Measurements from ENCODE around the gene BMF. TPM values are rescaled to one million over a fixed set of nuclear protein-coding genes. Genes with fewer than 3 reads are reported as not detected.
"Not testable (repeated sequence)": the region's sequence is repeated elsewhere in the genome, so short reads cannot be mapped to it uniquely, and the experiment has no call there.

The BMF gene
- total RNA-seq = 1 to 10 TPM; 4.6 to 8.3 (median 6.3) TPM

- DNase-seq (ENCODE audit: extremely low spot score) = peak; percentile 100
- TF ChIP-seq, protein P1, sequence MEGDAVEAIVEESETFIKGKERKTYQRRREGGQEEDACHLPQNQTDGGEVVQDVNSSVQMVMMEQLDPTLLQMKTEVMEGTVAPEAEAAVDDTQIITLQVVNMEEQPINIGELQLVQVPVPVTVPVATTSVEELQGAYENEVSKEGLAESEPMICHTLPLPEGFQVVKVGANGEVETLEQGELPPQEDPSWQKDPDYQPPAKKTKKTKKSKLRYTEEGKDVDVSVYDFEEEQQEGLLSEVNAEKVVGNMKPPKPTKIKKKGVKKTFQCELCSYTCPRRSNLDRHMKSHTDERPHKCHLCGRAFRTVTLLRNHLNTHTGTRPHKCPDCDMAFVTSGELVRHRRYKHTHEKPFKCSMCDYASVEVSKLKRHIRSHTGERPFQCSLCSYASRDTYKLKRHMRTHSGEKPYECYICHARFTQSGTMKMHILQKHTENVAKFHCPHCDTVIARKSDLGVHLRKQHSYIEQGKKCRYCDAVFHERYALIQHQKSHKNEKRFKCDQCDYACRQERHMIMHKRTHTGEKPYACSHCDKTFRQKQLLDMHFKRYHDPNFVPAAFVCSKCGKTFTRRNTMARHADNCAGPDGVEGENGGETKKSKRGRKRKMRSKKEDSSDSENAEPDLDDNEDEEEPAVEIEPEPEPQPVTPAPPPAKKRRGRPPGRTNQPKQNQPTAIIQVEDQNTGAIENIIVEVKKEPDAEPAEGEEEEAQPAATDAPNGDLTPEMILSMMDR (IDR thresholded peaks at IDR 0.05) = peak; percentile 25 to 39 (median 25)
- TF ChIP-seq EP300 (IDR thresholded peaks at IDR 0.05) = no peak
- TF ChIP-seq POLR2AphosphoS5 (IDR thresholded peaks at IDR 0.05) = peak; percentile 87 to 97
- peak; percentile 50 for TF ChIP-seq POLR2A (IDR thresholded peaks at IDR 0.05; ENCODE audit: low read depth)
- intact Hi-C loops (cut with DNase I) = loop anchor here (5.0 kb wide), 1 partner anchor 53 kb away; the partner anchor contains the start of gene BUB1B
- Histone ChIP-seq H3K9me3 (no peaks in the 10 kb centered on the region), H3K36me3 (no peaks in the 10 kb centered on the region), H3K27me3 (no peaks in the 10 kb centered on the region), H3K4me3 (peak within 1 kb of the TSS; percentile 71 to 98 (median 84)), H3K4me1 (peaks cover 38 to 51% (median 50%) of the 10 kb centered on the region in 4 donors), H3K27ac (replicated peaks in 1 of 4) (peak within 1 kb of the TSS; percentile 87 to 94 (median 92))
- WGBS = 5% methylated on average over 28 of the region's 48 CpGs
Measured at GRCh38 chr15:40108855-40109735, at the start of gene BMF. Gene BMF (minus strand): TSS chr15:40108879. CDS start chr15:40106086, 2,793 bp downstream.

GRCh38 chr15:40157778-40158447 lies 49.2 kb upstream of the BMF start:
- no peaks in the 10 kb centered on the region for H3K27me3 ChIP-seq
- DNase-seq (ENCODE audit: extremely low spot score) = peak; percentile 68
- no peaks in the 10 kb centered on the region for H3K36me3 ChIP-seq
- H3K4me1 ChIP-seq = peaks cover 10 to 13% (median 12%) of the 10 kb centered on the region in 4 donors
- no peak overlapping the region for H3K4me3 ChIP-seq
- TF ChIP-seq, protein P1 (IDR thresholded peaks at IDR 0.05) = no peak
- TF ChIP-seq POLR2AphosphoS5 (IDR thresholded peaks at IDR 0.05) = no peak
- 82% methylated on average over 7 of the region's 7 CpGs for WGBS
- no peaks in the 10 kb centered on the region for H3K9me3 ChIP-seq
- no peak overlapping the region for H3K27ac ChIP-seq (replicated peaks in 1 of 4)
- intact Hi-C loops (cut with DNase I) = loop anchor here (5.0 kb wide), 1 partner anchor 111 kb away; no protein-coding TSS in a partner anchor

DNA sequence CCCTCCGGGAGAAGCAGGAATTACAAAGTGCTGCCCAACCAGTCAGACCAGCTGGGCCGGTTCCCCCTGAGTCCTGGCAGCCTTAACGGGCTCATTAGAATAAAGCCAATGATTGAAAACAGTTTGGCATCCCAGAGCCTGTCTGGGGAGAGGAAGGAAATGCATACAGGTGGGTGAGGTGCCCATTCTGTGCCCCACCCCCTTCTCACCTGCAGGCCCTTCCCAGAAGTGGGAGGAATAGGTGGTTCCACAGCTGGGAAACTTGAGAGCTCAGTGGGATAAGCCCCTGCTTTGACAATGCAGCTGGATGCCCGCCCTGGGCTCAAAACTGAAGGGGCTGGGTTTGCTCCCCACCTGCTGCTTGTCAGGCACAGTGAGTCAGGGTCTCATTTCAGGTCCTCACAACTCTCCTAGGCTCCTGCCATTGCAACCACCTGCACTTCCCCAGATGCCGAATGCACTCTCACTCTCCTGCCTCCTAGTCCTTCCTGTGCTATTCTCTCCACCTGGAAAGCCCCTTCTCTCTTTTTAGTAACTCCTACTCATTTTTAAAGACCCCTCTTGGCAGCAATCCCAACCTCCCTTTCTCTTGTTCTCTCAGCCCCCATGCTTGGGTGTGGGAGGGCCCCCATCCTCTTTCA lies 46.7 kb upstream of the BMF start:
- peak; percentile 53 for DNase-seq (ENCODE audit: extremely low spot score)
- H3K9me3 ChIP-seq = no peaks in the 10 kb centered on the region
- no peaks in the 10 kb centered on the region for H3K27me3 ChIP-seq
- no peak overlapping the region for H3K4me3 ChIP-seq
- 68% methylated on average over 3 of the region's 5 CpGs for WGBS
- H3K36me3 ChIP-seq = no peaks in the 10 kb centered on the region
- intact Hi-C loops (cut with DNase I) = loop anchor here (5.0 kb wide), 1 partner anchor 108 kb away; no protein-coding TSS in a partner anchor
- H3K27ac ChIP-seq (replicated peaks in 1 of 4) = no peak overlapping the region
- TF ChIP-seq EP300 (IDR thresholded peaks at IDR 0.05) = no peak
- no peak for TF ChIP-seq POLR2A (IDR thresholded peaks at IDR 0.05; ENCODE audit: low read depth)
- H3K4me1 ChIP-seq = peaks cover under 1 to 2% (median 1%) of the 10 kb centered on the region in 4 donors

- H3K4me3 ChIP-seq; H3K4me1 ChIP-seq; DNase-seq (ENCODE audit: extremely low spot score); H3K36me3 ChIP-seq; H3K9me3 ChIP-seq; H3K27me3 ChIP-seq; H3K27ac ChIP-seq (replicated peaks in 1 of 4): not testable (repeated sequence)
- WGBS = 100% methylated on average over 1 of the region's 1 CpG
- intact Hi-C loops (cut with DNase I) = loop anchor here (5.0 kb wide), 1 partner anchor 108 kb away; no protein-coding TSS in a partner anchor
Measured at GRCh38 chr15:40154821-40155220, 46.1 kb upstream of the BMF start.

DNA sequence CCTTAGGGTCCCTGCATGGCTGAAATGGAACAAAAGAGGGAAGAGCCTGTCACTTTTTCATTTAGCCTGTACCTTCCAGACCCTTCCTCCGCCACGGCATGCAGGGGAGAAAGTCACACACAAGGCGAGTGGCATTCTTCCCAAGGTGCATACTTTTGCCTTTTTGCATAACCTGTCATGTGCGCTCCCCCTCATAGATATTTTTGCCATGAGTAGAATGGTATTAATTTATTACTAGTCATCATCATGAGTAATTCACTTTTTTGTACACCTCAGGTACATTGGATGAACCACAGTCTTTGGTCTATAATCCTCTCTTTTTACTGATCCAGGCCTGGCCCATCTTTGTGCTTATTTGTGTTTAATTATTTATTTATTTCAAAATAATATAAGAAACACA lies 43.3 kb upstream of the BMF start:
- intact Hi-C loops (cut with DNase I) = no loop called here
- H3K27me3 ChIP-seq = no peaks in the 10 kb centered on the region
- no peak for DNase-seq (ENCODE audit: extremely low spot score)
- no peak overlapping the region for H3K27ac ChIP-seq (replicated peaks in 1 of 4)
- no peaks in the 10 kb centered on the region for H3K9me3 ChIP-seq
- WGBS = 88% methylated on average over 4 of the region's 4 CpGs
- H3K36me3 ChIP-seq = no peaks in the 10 kb centered on the region
- TF ChIP-seq EP300 (IDR thresholded peaks at IDR 0.05) (no peak), POLR2A (IDR thresholded peaks at IDR 0.05; ENCODE audit: low read depth) (no peak), POLR2AphosphoS5 (IDR thresholded peaks at IDR 0.05) (no peak)
- TF ChIP-seq, protein P1 (IDR thresholded peaks at IDR 0.05) = no peak
- no peaks in the 10 kb centered on the region for H3K4me1 ChIP-seq
- no peak overlapping the region for H3K4me3 ChIP-seq
